ENCODE results near the gene COL13A1.

COL13A1 gene

DNA sequence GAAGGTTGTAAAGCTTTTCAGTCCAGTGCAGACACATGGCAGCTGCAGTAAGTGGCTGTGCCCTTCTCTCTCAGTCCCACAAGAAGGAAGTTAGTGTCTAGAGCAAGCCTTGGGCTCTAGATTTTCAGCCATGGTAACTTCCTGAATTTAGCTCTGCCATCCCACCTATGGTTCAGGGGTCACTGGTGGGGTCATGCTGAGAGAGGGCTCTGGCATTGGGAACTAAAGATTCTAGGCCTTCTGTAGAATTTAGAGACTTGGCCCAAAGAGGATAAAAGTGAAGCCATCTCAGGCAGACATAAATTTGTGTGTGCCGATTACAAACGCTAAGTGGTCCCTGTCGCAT lies 113.5 kb downstream of the COL13A1 start:
- DNase-seq (ENCODE audit: low read depth): no peak
- TF ChIP-seq, protein P1, sequence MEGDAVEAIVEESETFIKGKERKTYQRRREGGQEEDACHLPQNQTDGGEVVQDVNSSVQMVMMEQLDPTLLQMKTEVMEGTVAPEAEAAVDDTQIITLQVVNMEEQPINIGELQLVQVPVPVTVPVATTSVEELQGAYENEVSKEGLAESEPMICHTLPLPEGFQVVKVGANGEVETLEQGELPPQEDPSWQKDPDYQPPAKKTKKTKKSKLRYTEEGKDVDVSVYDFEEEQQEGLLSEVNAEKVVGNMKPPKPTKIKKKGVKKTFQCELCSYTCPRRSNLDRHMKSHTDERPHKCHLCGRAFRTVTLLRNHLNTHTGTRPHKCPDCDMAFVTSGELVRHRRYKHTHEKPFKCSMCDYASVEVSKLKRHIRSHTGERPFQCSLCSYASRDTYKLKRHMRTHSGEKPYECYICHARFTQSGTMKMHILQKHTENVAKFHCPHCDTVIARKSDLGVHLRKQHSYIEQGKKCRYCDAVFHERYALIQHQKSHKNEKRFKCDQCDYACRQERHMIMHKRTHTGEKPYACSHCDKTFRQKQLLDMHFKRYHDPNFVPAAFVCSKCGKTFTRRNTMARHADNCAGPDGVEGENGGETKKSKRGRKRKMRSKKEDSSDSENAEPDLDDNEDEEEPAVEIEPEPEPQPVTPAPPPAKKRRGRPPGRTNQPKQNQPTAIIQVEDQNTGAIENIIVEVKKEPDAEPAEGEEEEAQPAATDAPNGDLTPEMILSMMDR (conservative IDR thresholded peaks at IDR 0.05; ENCODE audit: low read depth, low read length): no peak
- no peak overlapping the region for H3K4me3 ChIP-seq (ENCODE audit: low read length)

DNA sequence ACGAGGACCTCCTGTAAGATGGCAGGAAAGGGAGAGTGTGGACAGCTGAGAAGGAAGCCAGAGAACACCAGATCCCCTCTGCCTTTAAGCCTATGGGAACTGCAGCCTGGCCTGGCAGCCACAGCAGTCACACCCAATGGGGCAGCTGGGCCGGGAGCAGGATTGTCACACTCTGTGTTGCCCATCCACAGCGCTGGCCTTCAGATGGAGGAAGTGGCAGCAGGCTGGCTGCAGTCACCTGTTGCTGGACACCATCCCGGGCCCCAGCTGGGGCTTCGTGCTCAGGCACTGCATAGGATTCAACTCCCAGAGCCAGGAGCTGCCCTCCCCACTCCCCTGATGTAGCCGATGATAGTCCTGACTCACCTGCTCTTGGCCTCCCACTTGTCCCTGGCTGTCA lies 114.4 kb downstream of the COL13A1 start:
- TF ChIP-seq, protein P1 (conservative IDR thresholded peaks at IDR 0.05; ENCODE audit: low read depth, low read length): no peak
- H3K4me3 ChIP-seq (ENCODE audit: low read length): no peak overlapping the region
- no peak for DNase-seq (ENCODE audit: low read depth)

DNA sequence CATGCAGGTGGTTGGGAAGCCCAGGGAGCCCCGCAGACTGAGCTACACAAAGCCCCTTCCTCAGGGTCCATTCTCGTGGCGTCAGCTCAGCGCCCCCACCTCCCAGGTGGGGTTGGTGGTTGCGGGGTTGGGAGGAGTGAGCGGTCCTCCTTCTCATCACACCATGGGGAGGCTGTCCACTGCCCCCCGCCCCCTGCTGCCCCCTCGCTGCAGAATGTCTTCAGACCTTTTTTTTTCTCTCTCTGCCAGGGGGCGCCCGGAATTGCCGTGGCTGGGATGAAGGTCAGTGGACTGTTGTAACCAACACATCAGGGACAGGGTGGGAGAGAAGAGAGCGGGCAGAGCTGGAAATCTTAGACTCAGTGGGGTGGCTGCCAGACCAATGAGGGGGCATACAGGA lies 116.3 kb downstream of the COL13A1 start:
- TF ChIP-seq, protein P1 (conservative IDR thresholded peaks at IDR 0.05; ENCODE audit: low read depth, low read length): no peak
- no peak overlapping the region for H3K4me3 ChIP-seq (ENCODE audit: low read length)
- no peak for DNase-seq (ENCODE audit: low read depth)

DNA sequence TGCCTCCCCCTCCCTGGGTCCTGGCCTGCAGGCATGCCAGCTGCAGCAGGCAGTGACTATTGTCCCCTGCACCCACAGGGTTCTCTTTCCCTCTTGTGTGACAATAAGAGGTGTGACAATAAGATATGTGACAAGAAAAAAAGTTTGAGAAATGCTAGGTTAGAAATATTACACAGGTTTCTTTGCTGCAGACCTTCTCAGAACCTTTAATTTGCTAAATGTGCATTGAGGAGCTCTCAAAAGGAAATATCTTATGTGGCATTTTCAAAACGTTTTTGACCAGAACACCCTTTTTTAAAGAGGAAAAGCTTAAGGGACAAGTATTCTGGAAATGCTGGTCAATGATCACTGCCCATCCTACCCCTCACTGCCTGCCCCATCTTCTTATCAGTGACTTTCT lies 117.5 kb downstream of the COL13A1 start:
- TF ChIP-seq, protein P1 (conservative IDR thresholded peaks at IDR 0.05; ENCODE audit: low read depth, low read length): no peak
- DNase-seq (ENCODE audit: low read depth): no peak
- H3K4me3 ChIP-seq (ENCODE audit: low read length): no peak overlapping the region

DNA sequence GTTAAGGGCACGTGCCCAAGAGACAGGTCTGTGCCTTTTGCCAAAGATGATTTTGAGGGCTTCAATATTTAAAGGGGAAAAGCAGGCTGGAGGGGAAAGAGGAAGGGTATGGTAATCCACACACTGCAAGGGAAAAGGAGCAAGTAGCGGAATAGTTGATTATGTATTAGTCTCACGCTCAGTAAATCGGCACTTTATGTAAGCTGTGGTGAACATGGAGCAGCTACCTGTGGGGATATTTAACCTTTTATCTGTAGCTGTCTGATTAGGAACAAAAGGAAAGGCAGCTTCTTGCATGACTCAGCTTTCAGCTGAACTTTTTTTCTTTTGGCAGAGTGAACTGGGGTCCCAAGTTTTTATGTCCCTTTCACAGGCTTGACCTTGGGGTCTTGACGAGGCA lies 123.4 kb downstream of the COL13A1 start:
- no peak overlapping the region for H3K4me3 ChIP-seq (ENCODE audit: low read length)
- no peak for DNase-seq (ENCODE audit: low read depth)
- TF ChIP-seq, protein P1 (conservative IDR thresholded peaks at IDR 0.05; ENCODE audit: low read depth, low read length): no peak

DNA sequence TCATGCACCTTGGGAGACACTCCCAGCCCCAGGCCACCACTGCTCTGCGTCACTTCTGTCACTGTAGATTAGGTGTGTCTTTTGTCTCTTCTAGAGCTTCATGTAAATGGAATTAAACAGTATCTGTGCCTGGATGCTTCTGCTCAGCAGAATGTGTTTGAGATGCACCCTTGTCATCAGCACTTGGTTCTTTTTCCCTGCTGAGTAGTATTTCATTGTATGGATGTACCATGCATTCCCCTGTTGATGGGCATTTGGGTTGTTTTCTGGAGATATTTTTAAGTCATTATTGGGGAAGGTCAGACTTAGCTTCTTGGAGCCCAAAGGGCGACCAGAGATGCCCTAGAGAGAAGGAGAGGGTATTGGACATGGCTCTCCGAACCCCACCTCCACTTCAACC lies 126.6 kb downstream of the COL13A1 start:
- TF ChIP-seq, protein P1 (conservative IDR thresholded peaks at IDR 0.05; ENCODE audit: low read depth, low read length): no peak
- H3K4me3 ChIP-seq (ENCODE audit: low read length): no peak overlapping the region
- DNase-seq (ENCODE audit: low read depth): no peak

DNA sequence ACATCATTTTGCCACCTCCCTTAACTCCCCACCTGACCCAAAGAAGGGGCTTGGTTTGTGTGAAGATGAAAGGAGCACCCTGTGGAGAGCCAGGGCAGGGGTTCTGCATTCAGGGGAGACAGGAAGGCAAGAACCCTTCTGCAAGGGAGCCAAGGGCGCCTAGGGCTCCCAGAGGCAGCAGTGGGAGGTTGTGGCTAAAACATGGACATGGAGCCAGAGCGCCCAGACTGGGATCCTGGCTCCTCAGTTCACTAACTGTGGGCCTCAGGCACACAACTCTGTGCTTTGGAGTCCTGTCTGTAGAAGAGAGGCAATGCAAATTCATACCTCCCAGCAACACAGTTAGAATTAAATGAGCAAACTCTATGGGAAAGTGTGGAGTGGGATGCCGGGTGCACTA lies 127.9 kb downstream of the COL13A1 start:
- DNase-seq (ENCODE audit: low read depth): no peak
- TF ChIP-seq, protein P1 (conservative IDR thresholded peaks at IDR 0.05; ENCODE audit: low read depth, low read length): no peak
- H3K4me3 ChIP-seq (ENCODE audit: low read length): no peak overlapping the region

All from retinal pigment epithelial cell (primary cell).